Measurements from ENCODE around the gene SLC16A9.

Gene SLC16A9

DNA sequence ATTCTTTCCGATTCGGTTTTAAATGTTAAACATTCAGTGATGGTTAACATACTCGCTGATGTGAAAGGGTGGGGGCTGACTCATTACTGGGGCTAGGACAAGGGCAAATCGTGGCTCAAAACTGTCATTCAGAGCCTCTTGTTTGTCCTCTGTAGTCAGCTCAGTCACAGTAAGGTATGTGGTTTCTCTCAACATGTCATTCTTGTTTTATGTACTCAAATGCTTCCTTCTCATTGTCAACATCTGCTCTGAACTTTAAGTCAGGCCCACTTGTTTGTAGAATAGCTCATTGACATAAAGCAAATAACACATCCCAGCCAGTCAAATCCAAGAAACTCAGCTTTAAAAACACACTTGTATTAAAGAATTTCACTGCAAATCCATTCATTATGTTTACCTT lies 7.3 kb downstream of the SLC16A9 start:
- DNase-seq (ENCODE audit: extremely low spot score) = no peak
- CTCF ChIA-PET = interaction anchor here (0.7 to 2.4 kb wide), 5 partner anchors 10 to 128 kb away, joined by 3 to 9 read pairs (median 4); no protein-coding TSS in a partner anchor
- TF ChIP-seq, protein P1, sequence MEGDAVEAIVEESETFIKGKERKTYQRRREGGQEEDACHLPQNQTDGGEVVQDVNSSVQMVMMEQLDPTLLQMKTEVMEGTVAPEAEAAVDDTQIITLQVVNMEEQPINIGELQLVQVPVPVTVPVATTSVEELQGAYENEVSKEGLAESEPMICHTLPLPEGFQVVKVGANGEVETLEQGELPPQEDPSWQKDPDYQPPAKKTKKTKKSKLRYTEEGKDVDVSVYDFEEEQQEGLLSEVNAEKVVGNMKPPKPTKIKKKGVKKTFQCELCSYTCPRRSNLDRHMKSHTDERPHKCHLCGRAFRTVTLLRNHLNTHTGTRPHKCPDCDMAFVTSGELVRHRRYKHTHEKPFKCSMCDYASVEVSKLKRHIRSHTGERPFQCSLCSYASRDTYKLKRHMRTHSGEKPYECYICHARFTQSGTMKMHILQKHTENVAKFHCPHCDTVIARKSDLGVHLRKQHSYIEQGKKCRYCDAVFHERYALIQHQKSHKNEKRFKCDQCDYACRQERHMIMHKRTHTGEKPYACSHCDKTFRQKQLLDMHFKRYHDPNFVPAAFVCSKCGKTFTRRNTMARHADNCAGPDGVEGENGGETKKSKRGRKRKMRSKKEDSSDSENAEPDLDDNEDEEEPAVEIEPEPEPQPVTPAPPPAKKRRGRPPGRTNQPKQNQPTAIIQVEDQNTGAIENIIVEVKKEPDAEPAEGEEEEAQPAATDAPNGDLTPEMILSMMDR (IDR thresholded peaks at IDR 0.05; ENCODE audit: control extremely low read depth, extremely low read depth, low read depth, missing control alignments) = no peak
- POLR2A ChIA-PET = no interaction called here

DNA sequence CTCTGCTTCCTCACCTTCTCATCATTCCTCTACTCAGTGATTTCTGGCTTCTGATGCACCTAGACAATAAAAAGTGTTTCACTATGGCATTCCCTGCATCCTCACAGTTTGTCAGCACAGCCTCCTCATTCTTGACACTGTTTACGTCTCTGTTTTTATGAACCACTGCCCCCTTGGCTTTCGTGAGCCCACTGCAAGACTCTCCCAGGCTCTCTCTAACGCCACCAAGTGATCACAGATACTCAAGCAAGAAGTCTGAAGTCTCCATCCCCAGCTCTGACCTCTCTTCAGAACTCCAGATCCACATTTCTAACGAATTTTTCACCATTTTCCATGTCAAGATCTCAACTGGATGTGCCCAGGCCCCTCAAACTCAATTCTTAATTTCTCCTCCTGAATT lies 8.9 kb downstream of the SLC16A9 start:
- no peak for DNase-seq (ENCODE audit: extremely low spot score)
- TF ChIP-seq, protein P1 (IDR thresholded peaks at IDR 0.05; ENCODE audit: control extremely low read depth, extremely low read depth, low read depth, missing control alignments) = peak; percentile 21
- CTCF ChIA-PET = interaction anchor here (1.3 to 3.1 kb wide), 3 partner anchors 8 to 11 kb away, joined by 4 to 9 read pairs (median 6); partner anchors contain the start of gene SLC16A9
- POLR2A ChIA-PET = no interaction called here

DNA sequence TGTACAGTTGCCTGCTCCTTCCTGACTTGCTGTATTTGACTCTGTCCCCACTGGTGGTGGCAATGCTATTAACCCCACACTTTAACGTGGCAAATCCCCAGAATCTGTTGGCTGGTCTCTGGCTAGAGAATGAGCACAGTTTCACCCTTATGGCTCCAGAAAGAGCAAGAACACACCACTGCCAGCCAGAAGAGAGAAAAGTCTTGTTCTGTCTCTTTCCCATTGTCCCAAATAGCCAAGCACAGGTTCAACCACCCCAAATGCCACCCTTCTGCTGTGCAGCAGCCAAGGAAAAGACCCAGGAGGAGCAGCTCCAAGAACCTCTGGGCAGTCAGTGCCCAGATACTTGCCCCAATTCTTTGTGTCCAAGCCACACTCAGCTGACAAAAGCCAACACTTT lies 11.3 kb downstream of the SLC16A9 start:
- ChIA-PET CTCF (no interaction called here), POLR2A (no interaction called here)
- TF ChIP-seq, protein P1 (IDR thresholded peaks at IDR 0.05; ENCODE audit: control extremely low read depth, extremely low read depth, low read depth, missing control alignments) = no peak
- DNase-seq (ENCODE audit: extremely low spot score) = no peak

DNA sequence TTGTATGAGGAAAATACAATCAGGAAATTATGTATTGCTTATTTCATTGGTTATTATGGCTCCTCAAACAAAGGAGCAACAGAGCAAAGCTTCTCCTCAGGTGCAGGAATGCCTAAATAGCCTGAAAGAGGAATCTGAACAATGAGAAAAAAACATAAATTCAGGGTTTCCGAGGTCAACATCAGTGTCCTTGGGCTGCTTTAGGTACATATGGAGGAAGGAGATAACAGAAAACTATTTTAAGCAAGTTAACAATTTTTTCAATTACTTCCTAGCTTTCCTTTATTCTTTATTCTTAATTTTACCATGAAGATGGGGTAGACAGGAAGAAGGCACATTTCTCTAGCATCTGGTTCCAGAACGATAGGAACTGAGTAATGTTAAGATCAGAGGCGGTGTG lies 14.0 kb downstream of the SLC16A9 start:
- ChIA-PET CTCF (interaction anchor here (0.8 kb wide), 1 partner anchor 73 kb away, joined by 3 read pairs; no protein-coding TSS in a partner anchor), POLR2A (no interaction called here)
- TF ChIP-seq, protein P1 (IDR thresholded peaks at IDR 0.05; ENCODE audit: control extremely low read depth, extremely low read depth, low read depth, missing control alignments) = no peak
- no peak for DNase-seq (ENCODE audit: extremely low spot score)

DNA sequence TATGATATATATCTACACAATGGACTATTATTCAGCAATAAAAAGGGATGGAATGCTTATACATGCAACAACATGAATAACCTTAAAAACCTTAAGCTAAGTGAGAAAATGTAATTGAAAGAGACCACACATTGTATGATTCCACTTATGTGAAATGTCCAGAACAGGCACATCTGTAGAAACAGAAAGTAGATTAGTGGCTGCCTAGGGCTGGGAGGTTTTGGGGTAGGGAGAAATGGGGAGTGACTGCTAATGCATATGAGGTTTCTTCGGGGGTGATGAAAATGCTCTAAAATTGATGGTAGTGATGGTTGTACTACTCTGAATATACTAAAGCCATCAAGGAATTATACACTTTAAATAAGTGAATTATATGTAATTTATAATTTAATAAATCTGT lies 14.7 kb downstream of the SLC16A9 start:
- CTCF ChIA-PET = interaction anchor here (0.8 kb wide), 1 partner anchor 72 kb away, joined by 3 read pairs; no protein-coding TSS in a partner anchor
- DNase-seq (ENCODE audit: extremely low spot score) = no peak
- POLR2A ChIA-PET = no interaction called here
- TF ChIP-seq, protein P1 (IDR thresholded peaks at IDR 0.05; ENCODE audit: control extremely low read depth, extremely low read depth, low read depth, missing control alignments) = no peak

DNA sequence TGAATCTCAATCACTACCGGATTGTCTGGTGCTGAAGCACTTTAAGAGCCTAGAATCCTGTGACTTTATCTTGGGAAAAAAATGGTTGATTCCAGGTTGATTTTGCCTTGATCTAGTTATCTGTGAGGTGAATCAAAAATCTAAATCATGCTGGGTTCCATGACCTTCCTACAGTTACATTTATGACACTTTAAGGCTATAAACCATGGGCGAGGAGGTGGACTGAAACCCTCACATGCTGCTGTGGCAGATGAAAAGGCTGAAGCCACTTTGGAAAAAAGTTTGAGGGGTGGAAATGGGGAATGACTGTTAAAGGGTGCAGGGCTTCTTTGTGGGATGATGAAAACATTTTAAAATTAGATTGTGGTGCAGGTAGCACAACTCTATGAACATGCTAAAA lies 17.5 kb downstream of the SLC16A9 start:
- ChIA-PET CTCF (interaction anchor here (0.7 to 1.2 kb wide), 3 partner anchors 9 to 18 kb away, joined by 4 to 6 read pairs (median 4); partner anchors contain the start of gene SLC16A9), POLR2A (no interaction called here)
- DNase-seq (ENCODE audit: extremely low spot score) = no peak
- TF ChIP-seq, protein P1 (IDR thresholded peaks at IDR 0.05; ENCODE audit: control extremely low read depth, extremely low read depth, low read depth, missing control alignments) = no peak

All from GM10248 (cell line).